Uterus (tissue), 4 donors: ENCODE data around the gene CDH16. TPM values are rescaled to one million over a fixed set of nuclear protein-coding genes. Genes with fewer than 3 reads are reported as not detected.
"Not testable (repeated sequence)": the region's sequence is repeated elsewhere in the genome, so short reads cannot be mapped to it uniquely, and the experiment has no call there.

Source experiments
- DNase-seq, 2 donors: peaks; one replicate each; pipeline ENCODE4 v3.0.0-alpha.2; 2019 to 2020
- H3K27ac ChIP-seq, 2 donors: fragments of 200-600 bp; sonication (generic); 1 replicate in 1 of 2; 2 replicates in 1 of 2; pipeline ENCODE4 v1.5.1; 2016 to 2018
- H3K27me3 ChIP-seq, 2 donors: fragments of 200-600 bp; sonication (generic); one replicate each; pipeline ENCODE4 v1.5.1; 2018 to 2019; ENCODE audit warnings: control low read depth in 1 of 2
- H3K36me3 ChIP-seq, 2 donors: fragments of 200-600 bp; sonication (generic); one replicate each; pipeline ENCODE4 v1.5.1; 2019; ENCODE audit warnings: control low read depth in 1 of 2
- H3K4me1 ChIP-seq, 2 donors: fragments of 200-600 bp; sonication (generic); one replicate each; pipeline ENCODE4 v1.5.1; 2018 to 2019; ENCODE audit warnings: control low read depth in 1 of 2
- H3K4me3 ChIP-seq, 2 donors: fragments of 200-600 bp; sonication (generic); 1 replicate in 1 of 2; 2 replicates in 1 of 2; pipeline ENCODE4 v1.5.1; 2018 to 2019; ENCODE audit warnings: mild to moderate bottlenecking in 1 of 2
- H3K9me3 ChIP-seq, 2 donors: fragments of 200-600 bp; sonication (generic); one replicate each; pipeline ENCODE4 v1.5.1; 2019; ENCODE audit warnings: control low read depth in 1 of 2
- CTCF ChIP-seq, 4 experiments: fragments of 200-600 bp in 2 of 4; fragments of 450-650 bp in 2 of 4; sonication (generic) in 2 of 4; IDR thresholded peaks; one replicate each; pipeline ENCODE4 v1.5.1; 2016 to 2019; ENCODE audit warnings: antibody characterized with exemption in 4 of 4, mild to moderate bottlenecking in 2 of 4, moderate library complexity in 1 of 4
- POLR2A ChIP-seq, 2 donors: fragments of 450-650 bp; IDR thresholded peaks; one replicate each; pipeline ENCODE4 v1.6.1; 2016; ENCODE audit warnings: antibody characterized with exemption in 2 of 2, mild to moderate bottlenecking in 1 of 2, moderate library complexity in 1 of 2
- intact Hi-C: fragments of 100-400 bp; cut with DNase I; formaldehyde crosslinking; loops from one replicate; pipeline ENCODE4 v1.15.1; 2023; ENCODE audit warnings: low total_unique reads
- total RNA-seq, 4 donors: library from RNA; depleted of rRNA in 3 of 4; stranded (reverse); fragments of >200 nt in 3 of 4; gene quantifications; one replicate each; pipeline versions ENCODE4 v1.1.0 to v1.2.4, GENCODE V29; 2014 to 2023
- donor health status: DM: yes; HTN: yes; CAD: no.

The CDH16 gene
- total RNA-seq, 4 donors from 2014 or later: 12.6 TPM; not detected in 3

GRCh38 chr16:66899310-66899944 lies 19.3 kb downstream of the CDH16 start:
- Histone ChIP-seq H3K4me1 (peaks cover 4 to 7% of the 10 kb centered on the region in 2 donors), H3K27me3 (no peaks in the 10 kb centered on the region), H3K27ac (peak overlapping the region; percentile 83 to 90), H3K9me3 (no peaks in the 10 kb centered on the region), H3K4me3 (no peak overlapping the region), H3K36me3 (no peaks in the 10 kb centered on the region)
- no peak for DNase-seq
- TF ChIP-seq CTCF (IDR thresholded peaks at IDR 0.05) (peak in 1 of 4 experiments; percentile 15), POLR2A (IDR thresholded peaks at IDR 0.05) (no peak)
- intact Hi-C loops: no loop called here

- DNase-seq: no peak
- no peaks in the 10 kb centered on the region for H3K36me3 ChIP-seq
- no peaks in the 10 kb centered on the region for H3K27me3 ChIP-seq
- no peak overlapping the region for H3K4me3 ChIP-seq
- H3K27ac ChIP-seq: peak overlapping the region; percentile 83 to 90
- no peak for TF ChIP-seq CTCF (IDR thresholded peaks at IDR 0.05)
- no peak for TF ChIP-seq POLR2A (IDR thresholded peaks at IDR 0.05)
- intact Hi-C loops: no loop called here
- H3K4me1 ChIP-seq: peaks cover 4 to 7% of the 10 kb centered on the region in 2 donors
- no peaks in the 10 kb centered on the region for H3K9me3 ChIP-seq
These were observed 19.8 kb downstream of the CDH16 start for GRCh38 chr16:66898933-66899309.

GRCh38 chr16:66898207-66898606 lies 20.5 kb downstream of the CDH16 start:
- Histone ChIP-seq H3K9me3 (no peaks in the 10 kb centered on the region), H3K36me3 (no peaks in the 10 kb centered on the region), H3K27me3 (no peaks in the 10 kb centered on the region), H3K27ac (peak overlapping the region; percentile 83 to 90), H3K4me3 (no peak overlapping the region), H3K4me1 (peaks cover 4 to 7% of the 10 kb centered on the region in 2 donors)
- TF ChIP-seq CTCF (IDR thresholded peaks at IDR 0.05) (no peak), POLR2A (IDR thresholded peaks at IDR 0.05) (no peak)
- DNase-seq: no peak
- intact Hi-C loops: no loop called here

DNA sequence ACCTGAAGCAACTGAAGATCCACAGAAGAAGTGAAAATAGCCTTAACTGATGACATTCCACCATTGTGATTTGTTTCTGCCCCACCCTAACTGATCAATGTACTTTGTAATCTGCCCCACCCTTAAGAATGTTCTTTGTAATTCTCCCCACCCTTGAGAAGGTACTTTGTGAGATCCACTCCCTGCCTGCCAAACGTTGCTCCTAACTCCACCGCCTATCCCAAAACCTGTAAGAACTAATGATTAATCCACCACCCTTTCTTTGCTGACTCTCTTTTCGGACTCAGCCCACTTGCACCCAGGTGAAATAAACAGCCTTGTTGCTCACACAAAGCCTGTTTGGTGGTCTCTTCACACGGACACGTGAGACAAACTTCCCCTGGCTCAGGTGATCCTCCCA lies 22.0 kb downstream of the CDH16 start:
- H3K27ac ChIP-seq, H3K4me1 ChIP-seq, H3K9me3 ChIP-seq, H3K4me3 ChIP-seq, H3K27me3 ChIP-seq, intact Hi-C loops, H3K36me3 ChIP-seq, DNase-seq: not testable (repeated sequence)

DNA sequence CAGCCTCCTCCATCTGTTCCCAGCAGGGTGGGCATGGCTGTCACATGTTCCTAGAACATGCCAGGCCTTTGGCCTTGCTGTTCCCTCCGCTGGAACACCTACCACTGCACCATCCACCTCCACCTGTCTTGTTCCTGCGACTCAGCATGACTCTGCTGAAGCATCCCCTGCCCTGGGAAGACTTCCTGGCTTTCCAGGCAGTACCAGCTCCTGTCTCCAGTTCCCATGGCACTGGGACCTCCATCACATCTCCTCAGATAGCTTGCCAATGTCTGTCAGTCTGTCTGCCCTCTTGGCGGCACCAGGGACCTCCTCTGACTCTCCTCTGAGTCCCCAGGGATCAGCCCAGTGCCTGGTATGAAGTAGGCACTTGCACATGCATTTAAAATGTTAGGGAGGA lies 22.7 kb downstream of the CDH16 start:
- H3K9me3 ChIP-seq: no peaks in the 10 kb centered on the region
- no peaks in the 10 kb centered on the region for H3K27me3 ChIP-seq
- TF ChIP-seq POLR2A (IDR thresholded peaks at IDR 0.05): no peak
- TF ChIP-seq CTCF (IDR thresholded peaks at IDR 0.05): no peak
- H3K36me3 ChIP-seq: no peaks in the 10 kb centered on the region
- H3K27ac ChIP-seq: no peak overlapping the region
- DNase-seq: no peak
- peaks cover 4 to 7% of the 10 kb centered on the region in 2 donors for H3K4me1 ChIP-seq
- no peak overlapping the region for H3K4me3 ChIP-seq
- intact Hi-C loops: no loop called here

DNA sequence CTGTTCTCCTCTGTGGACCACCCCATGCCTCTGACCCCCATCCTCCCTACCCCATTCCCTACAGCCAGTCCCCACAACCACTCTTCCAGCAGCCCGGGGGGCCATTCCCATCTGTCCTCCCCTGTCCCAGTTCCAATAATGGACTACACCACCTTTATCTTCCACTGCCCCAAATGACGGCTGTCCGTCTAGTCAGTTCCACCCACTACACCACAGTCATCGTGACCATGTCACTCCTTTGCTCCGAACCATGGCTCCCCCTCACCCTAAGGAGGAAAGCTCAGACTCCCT lies 23.1 kb downstream of the CDH16 start:
- Histone ChIP-seq H3K27me3 (no peaks in the 10 kb centered on the region), H3K4me1 (peaks cover 4 to 7% of the 10 kb centered on the region in 2 donors), H3K9me3 (no peaks in the 10 kb centered on the region), H3K36me3 (no peaks in the 10 kb centered on the region), H3K4me3 (no peak overlapping the region), H3K27ac (no peak overlapping the region)
- no peak for DNase-seq
- intact Hi-C loops: no loop called here
- TF ChIP-seq POLR2A (IDR thresholded peaks at IDR 0.05) (no peak), CTCF (IDR thresholded peaks at IDR 0.05) (no peak)
